SW480 (cell line): ENCODE data around the gene FGF11.

Experiments
- DNase-seq: peaks from one replicate; pipeline ENCODE4 v3.0.0-alpha.2; 2016; ENCODE audit warnings: low spot score

The FGF11 gene

GRCh38 chr17:7431231-7431630, 8.1 kb upstream of the FGF11 start:
- DNase-seq = no peak

GRCh38 chr17:7432296-7432695, 7.0 kb upstream of the FGF11 start:
- no peak for DNase-seq

- peak; percentile 78 for DNase-seq
Measured at GRCh38 chr17:7435676-7436555, 3.4 kb upstream of the FGF11 start.

- peak; percentile 88 for DNase-seq
Measured at GRCh38 chr17:7436556-7437368, 2.5 kb upstream of the FGF11 start.

GRCh38 chr17:7437369-7437863, 1.9 kb upstream of the FGF11 start:
- DNase-seq = no peak

GRCh38 chr17:7437950-7438614, 1.2 kb upstream of the FGF11 start:
- DNase-seq = no peak

- no peak for DNase-seq
Measured at GRCh38 chr17:7438656-7439460, 454 bp upstream of the FGF11 start.

GRCh38 chr17:7440113-7440833, 961 bp downstream of the FGF11 start:
- peak; percentile 52 for DNase-seq

- no peak for DNase-seq
Measured at GRCh38 chr17:7440834-7441195, 1.5 kb downstream of the FGF11 start.

GRCh38 chr17:7441266-7441665, 2.0 kb downstream of the FGF11 start:
- DNase-seq = no peak

- DNase-seq = no peak
Measured at GRCh38 chr17:7442142-7442541, 2.8 kb downstream of the FGF11 start.

- no peak for DNase-seq
Measured at GRCh38 chr17:7443499-7444485, 4.5 kb downstream of the FGF11 start.

- DNase-seq = peak; percentile 86
Measured at GRCh38 chr17:7444682-7445618, 5.6 kb downstream of the FGF11 start, which contains the start of gene CHRNB1. Gene CHRNB1 (plus strand): TSS chr17:7445061. CDS start chr17:7445128, 67 bp downstream.

GRCh38 chr17:7445619-7445968, 6.3 kb downstream of the FGF11 start:
- peak; percentile 77 for DNase-seq

- no peak for DNase-seq
Measured at GRCh38 chr17:7448461-7448860, 9.1 kb downstream of the FGF11 start.

- DNase-seq = no peak
Measured at GRCh38 chr17:7459961-7460545, 20.7 kb downstream of the FGF11 start.

GRCh38 chr17:7460850-7461660, 21.7 kb downstream of the FGF11 start:
- DNase-seq = no peak
